ENCODE measurements around the gene HOXA1.
"Not testable (repeated sequence)": the region's sequence is repeated elsewhere in the genome, so short reads cannot be mapped to it uniquely, and the experiment has no call there.

The HOXA1 gene

DNA sequence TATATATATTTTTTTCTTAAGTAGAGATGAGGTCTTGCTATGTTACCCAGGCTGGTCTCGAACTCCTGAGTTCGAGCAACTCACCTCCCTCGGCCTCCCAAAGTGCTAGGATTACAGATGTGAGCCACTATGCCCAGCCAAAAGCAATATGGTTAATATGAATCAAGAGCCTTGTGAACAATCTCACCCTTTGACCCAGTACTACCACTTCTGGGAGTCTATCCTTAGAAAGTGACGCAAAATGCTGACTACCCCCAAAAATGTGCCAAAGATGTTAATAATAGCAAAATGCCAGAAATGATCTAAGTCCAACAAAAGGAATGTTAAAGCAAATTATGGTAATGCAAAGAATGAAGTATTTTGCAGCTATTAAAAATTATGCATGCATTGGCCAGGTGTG is 44.3 kb downstream of the HOXA1 start:
- Histone ChIP-seq H3K27me3 (ENCODE audit: control insufficient read depth, insufficient read depth, low read length) (no peaks in the 10 kb centered on the region), H3K9ac (ENCODE audit: low read length) (no peak overlapping the region), H3K9me3 (ENCODE audit: control insufficient read depth, insufficient read depth, low read depth, low read length) (peaks cover under 1% of the 10 kb centered on the region; the same call in 1 of the 2 replicates), H3K36me3 (ENCODE audit: control insufficient read depth, insufficient read depth, low read length) (no peaks in the 10 kb centered on the region), H3K27ac (ENCODE audit: low read depth, low read length) (no peak overlapping the region), H3K4me3 (ENCODE audit: low read depth, low read length) (no peak overlapping the region), H3K4me1 (ENCODE audit: control insufficient read depth, insufficient read depth, low read length) (peaks cover 9% of the 10 kb centered on the region)

DNA sequence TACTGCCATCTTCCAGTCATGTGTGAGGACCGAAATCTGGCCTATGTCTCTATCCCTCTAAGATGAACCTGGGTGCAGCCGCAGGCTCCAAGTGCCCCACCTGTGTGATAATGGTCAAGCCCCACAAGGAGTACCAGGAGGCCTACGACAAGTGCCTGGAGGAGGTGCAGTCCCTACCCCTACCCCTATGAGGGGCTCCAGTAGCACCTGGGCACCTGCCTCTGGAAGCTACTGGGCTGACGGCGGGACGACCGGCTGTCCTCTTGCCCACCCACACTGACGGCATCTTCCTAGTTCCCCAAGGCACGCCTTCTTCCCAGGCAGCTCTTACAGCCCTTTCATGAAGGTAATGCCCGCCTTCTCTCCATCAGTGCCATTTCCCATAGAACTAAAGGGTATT is 47.4 kb downstream of the HOXA1 start:
- H3K9me3 ChIP-seq (ENCODE audit: control insufficient read depth, insufficient read depth, low read depth, low read length) = peaks cover 4% of the 10 kb centered on the region; the same call in 1 of the 2 replicates
- H3K27me3 ChIP-seq (ENCODE audit: control insufficient read depth, insufficient read depth, low read length) = no peaks in the 10 kb centered on the region
- no peak overlapping the region for H3K9ac ChIP-seq (ENCODE audit: low read length)
- H3K4me3 ChIP-seq (ENCODE audit: low read depth, low read length) = no peak overlapping the region
- peaks cover 8% of the 10 kb centered on the region for H3K4me1 ChIP-seq (ENCODE audit: control insufficient read depth, insufficient read depth, low read length)
- no peaks in the 10 kb centered on the region for H3K36me3 ChIP-seq (ENCODE audit: control insufficient read depth, insufficient read depth, low read length)
- no peak overlapping the region for H3K27ac ChIP-seq (ENCODE audit: low read depth, low read length)

DNA sequence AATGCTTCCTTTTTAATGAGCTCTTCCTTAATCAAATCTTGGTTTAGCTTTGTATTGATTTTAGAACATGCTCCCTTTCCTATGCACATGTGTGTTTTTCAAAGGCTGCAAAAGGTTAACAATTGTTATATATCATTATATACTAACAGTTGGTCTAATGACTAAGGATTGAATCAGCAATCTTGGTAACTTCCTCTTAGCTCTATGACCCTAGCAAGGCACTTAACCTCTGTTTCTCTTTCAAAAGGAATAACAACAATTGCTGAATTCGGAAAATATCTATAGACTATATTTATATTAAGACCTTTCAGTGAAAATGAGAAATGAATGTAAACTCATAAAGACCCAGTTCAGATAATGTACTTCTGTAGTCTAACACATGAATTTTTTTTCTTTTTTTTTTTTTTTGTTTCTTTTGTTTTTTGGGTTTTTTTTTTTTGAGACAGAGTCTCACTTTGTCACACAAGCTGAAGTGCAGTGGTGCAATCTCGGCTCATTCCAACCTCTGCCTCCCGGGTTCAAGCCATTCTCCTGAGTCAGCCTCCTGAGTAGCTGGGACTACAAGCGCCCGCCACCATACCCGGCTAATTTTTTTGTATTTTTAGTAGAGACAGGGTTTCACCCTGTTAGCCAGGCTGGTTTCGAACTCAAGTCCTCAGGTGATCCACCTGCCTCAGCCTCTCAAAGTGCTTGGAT is 48.8 kb downstream of the HOXA1 start:
- Histone ChIP-seq H3K4me1 (ENCODE audit: control insufficient read depth, insufficient read depth, low read length) (no peaks in the 10 kb centered on the region), H3K9ac (ENCODE audit: low read length) (no peak overlapping the region), H3K36me3 (ENCODE audit: control insufficient read depth, insufficient read depth, low read length) (no peaks in the 10 kb centered on the region), H3K9me3 (ENCODE audit: control insufficient read depth, insufficient read depth, low read depth, low read length) (peaks cover 4% of the 10 kb centered on the region; the same call in 1 of the 2 replicates), H3K27me3 (ENCODE audit: control insufficient read depth, insufficient read depth, low read length) (no peaks in the 10 kb centered on the region), H3K4me3 (ENCODE audit: low read depth, low read length) (no peak overlapping the region), H3K27ac (ENCODE audit: low read depth, low read length) (no peak overlapping the region)

DNA sequence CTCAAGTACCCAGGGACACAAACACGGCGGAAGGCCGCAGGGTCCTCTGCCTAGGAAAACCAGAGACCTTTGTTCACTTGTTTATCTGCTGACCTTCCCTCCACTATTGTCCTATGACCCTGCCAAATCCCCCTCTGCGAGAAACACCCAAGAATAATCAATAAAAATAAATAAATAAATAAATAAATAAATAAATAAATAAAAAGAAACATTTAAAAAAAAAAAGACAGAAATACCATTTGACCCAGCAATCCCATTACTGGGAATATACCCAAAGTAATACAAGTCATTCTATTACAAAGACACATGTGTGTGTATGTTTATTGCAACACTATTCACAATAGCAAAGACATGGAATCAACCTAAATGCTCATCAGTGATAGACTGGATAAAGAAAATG is 49.8 kb downstream of the HOXA1 start:
- not testable (repeated sequence) for H3K4me3 ChIP-seq (ENCODE audit: low read depth, low read length); H3K9ac ChIP-seq (ENCODE audit: low read length); H3K27ac ChIP-seq (ENCODE audit: low read depth, low read length); H3K36me3 ChIP-seq (ENCODE audit: control insufficient read depth, insufficient read depth, low read length); H3K27me3 ChIP-seq (ENCODE audit: control insufficient read depth, insufficient read depth, low read length); H3K4me1 ChIP-seq (ENCODE audit: control insufficient read depth, insufficient read depth, low read length); H3K9me3 ChIP-seq (ENCODE audit: control insufficient read depth, insufficient read depth, low read depth, low read length)

DNA sequence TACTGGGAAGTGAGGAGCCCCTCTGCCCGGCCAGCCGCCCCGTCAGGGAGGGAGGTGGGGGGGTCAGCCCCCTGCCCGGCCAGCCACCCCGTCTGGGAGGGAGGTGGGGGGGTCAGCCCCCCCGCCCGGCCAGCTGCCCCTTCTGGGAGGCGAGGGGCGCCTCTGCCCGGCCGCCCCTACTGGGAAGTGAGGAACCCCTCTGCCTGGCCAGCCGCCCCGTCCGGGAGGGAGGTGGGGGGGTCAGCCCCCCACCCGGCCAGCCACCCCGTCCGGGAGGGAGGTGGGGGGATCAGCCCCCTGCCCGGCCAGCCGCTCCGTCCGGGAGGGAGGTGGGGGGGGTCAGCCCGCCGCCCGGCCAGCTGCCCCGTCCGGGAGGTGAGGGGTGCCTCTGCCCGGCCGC is 50.7 kb downstream of the HOXA1 start:
- not testable (repeated sequence) for H3K9ac ChIP-seq (ENCODE audit: low read length); H3K27ac ChIP-seq (ENCODE audit: low read depth, low read length); H3K4me1 ChIP-seq (ENCODE audit: control insufficient read depth, insufficient read depth, low read length); H3K36me3 ChIP-seq (ENCODE audit: control insufficient read depth, insufficient read depth, low read length); H3K9me3 ChIP-seq (ENCODE audit: control insufficient read depth, insufficient read depth, low read depth, low read length); H3K4me3 ChIP-seq (ENCODE audit: low read depth, low read length); H3K27me3 ChIP-seq (ENCODE audit: control insufficient read depth, insufficient read depth, low read length)

All from HUES6 (cell line).